Measurements from ENCODE around the gene GCSAM. TPM values are rescaled to one million over a fixed set of nuclear protein-coding genes. Genes with fewer than 3 reads are reported as not detected.
A peak's percentile ranks its signal among the peaks of the same experiment; 100 is the strongest.

The GCSAM gene
- total and polyA plus RNA-seq, 2 experiments from 2014 or later, result 0.86 TPM; not detected in 1

- Mint-ChIP-seq H3K27ac (no peak overlapping the region), H3K36me3 (ENCODE audit: low read depth) (no peaks in the 10 kb centered on the region), H3K27me3 (ENCODE audit: insufficient read depth, low read depth, poor library complexity) (peaks cover 9% of the 10 kb centered on the region), H3K4me1 (peaks cover 30% of the 10 kb centered on the region), H3K4me3 (no peak overlapping the region), H3K9me3 (no peaks in the 10 kb centered on the region)
- H3K36me3 ChIP-seq (ENCODE audit: insufficient read depth), result no peaks in the 10 kb centered on the region
- ATAC-seq (no peak), DNase-seq (ENCODE audit: low spot score) (no peak)
- H3K27me3 ChIP-seq (ENCODE audit: insufficient read depth), result peaks cover 19% of the 10 kb centered on the region
- H3K4me1 ChIP-seq (ENCODE audit: insufficient read depth), result peaks cover 19% of the 10 kb centered on the region
- H3K4me3 ChIP-seq, result no peak overlapping the region
- peaks cover 5% of the 10 kb centered on the region; the same call in 1 of the 2 replicates for H3F3A ChIP-seq (replicated peaks; ENCODE audit: low read depth)
- H3K79me2 ChIP-seq (replicated peaks; ENCODE audit: insufficient read depth), result peaks cover 11% of the 10 kb centered on the region
- H3K27ac ChIP-seq (ENCODE audit: low read depth), result no peak overlapping the region
- peak overlapping the region; percentile 1; the same call in 1 of the 2 replicates for H2AFZ ChIP-seq
- H3K4me2 ChIP-seq, result no peak overlapping the region
- TF ChIP-seq ZNF331 (CRISPR knock-in tag; IDR thresholded peaks at IDR 0.05; ENCODE audit: low read depth) (no peak), CTCF (conservative IDR thresholded peaks at IDR 0.05; ENCODE audit: low read depth in 2 of 2) (no peak), JUNB (IDR thresholded peaks at IDR 0.05; ENCODE audit: unreplicated experiment) (no peak), STAT1 (IDR thresholded peaks at IDR 0.05; ENCODE audit: unreplicated experiment) (no peak), REST (IDR thresholded peaks at IDR 0.05; ENCODE audit: unreplicated experiment) (no peak), POLR2AphosphoS5 (IDR thresholded peaks at IDR 0.05; ENCODE audit: low read depth) (no peak), ETS1 (IDR thresholded peaks at IDR 0.05) (no peak), EZH2 (IDR thresholded peaks at IDR 0.05; ENCODE audit: low read depth, unreplicated experiment) (no peak), ZNF114 (CRISPR knock-in tag; IDR thresholded peaks at IDR 0.05) (no peak), CREB1 (CRISPR knock-in tag; IDR thresholded peaks at IDR 0.05; ENCODE audit: low read depth) (no peak), ZNF462 (CRISPR knock-in tag; IDR thresholded peaks at IDR 0.05) (no peak), EZH2phosphoT487 (IDR thresholded peaks at IDR 0.05; ENCODE audit: unreplicated experiment) (no peak), NANOG (IDR thresholded peaks at IDR 0.05; ENCODE audit: borderline replicate concordance) (no peak)
- H4K20me1 ChIP-seq (replicated peaks; ENCODE audit: insufficient read depth), result no peaks in the 10 kb centered on the region
- H3K9me2 ChIP-seq (ENCODE audit: insufficient read depth), result no peaks in the 10 kb centered on the region
Observed at GRCh38 chr3:112083239-112083638, 49.8 kb downstream of the GCSAM start.

Data from GM23338 (cell line).